HUDEP-2 (cell line): Measurements from ENCODE around the gene TNRC18.
"Not testable (repeated sequence)": the region's sequence is repeated elsewhere in the genome, so short reads cannot be mapped to it uniquely, and the experiment has no call there.

ENCODE experiments used
- DNase-seq, 76 experiments: peaks; one replicate each; lab custom pipeline; 2025; ENCODE audit not compliant: unreplicated experiment in 76 of 76; lab: John Stamatoyannopoulos, UW

TNRC18 gene

DNA sequence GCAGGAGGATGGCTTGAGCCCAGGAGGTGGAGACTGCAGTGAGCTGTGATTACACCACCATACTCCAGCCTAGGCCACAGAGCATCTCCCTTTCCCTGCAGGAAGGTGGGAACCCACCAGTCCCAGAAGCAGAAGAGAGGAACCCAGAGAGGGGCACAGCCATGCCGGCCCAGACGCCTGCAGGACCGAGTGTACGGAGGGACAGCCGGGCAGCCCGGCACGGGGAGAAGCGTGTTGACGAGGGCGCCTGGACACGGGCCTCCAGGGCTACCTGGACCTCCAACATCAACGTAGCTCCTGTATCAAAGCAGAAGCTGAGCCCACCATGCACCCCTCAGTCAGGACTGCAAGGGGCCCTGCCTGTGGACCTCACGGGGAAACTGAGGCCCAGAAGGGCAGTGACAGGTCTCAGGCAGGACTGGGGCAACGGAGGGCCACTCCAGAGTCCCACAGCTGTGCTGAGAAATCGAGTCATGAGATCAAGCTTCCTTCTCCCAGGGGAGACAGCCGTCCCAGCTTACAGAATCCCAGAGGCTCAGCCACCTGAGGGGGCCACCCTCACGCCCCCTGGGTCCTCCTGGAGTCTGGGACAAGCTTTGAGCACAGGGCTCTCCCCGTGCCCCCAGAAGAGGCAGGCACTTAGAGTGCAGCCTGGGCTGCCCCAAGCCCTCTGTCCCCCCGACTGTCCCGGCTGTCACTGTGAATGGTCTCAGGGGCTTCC, 43.1 kb downstream of the TNRC18 start:
- DNase-seq = no peak

DNA sequence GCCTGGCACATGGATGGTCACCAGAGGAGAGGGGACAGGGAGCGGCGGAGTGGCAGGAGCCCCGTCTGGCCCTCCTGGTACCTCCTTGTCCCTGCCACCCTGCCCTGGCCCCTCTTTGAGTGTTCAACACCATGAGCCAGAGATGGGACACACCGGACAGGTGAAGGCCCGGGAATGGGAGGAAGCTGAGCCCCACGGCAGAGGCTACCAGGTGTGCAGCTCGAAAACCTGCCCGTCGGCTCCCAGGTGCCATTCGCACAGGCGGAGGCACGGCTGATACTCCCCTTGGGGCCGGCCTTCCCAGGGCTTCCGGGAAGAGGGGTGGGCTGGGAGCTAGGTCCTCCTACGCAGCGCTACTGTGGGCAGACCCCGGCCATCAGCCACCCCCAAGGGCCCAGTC, 44.1 kb downstream of the TNRC18 start:
- DNase-seq = no peak

DNA sequence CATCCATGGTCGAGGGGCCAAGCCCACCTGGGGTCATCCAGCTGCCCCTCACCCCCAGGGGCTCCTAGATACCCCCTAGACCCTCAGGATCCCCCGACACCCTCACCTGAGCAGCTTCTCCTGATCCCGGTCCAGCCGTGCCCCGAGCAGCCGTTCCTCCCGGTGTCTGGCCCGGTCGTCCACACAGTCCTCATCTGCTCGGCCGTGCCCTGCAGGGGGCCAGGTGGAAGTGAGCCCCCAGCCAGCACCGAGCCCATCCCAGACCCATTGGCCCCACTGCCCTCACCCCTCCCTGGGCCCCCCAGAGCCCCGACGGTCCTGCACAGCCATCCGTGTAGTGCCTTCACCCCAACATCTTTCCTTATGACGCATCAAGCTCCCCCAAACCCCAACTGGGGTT, 45.8 kb downstream of the TNRC18 start:
- no peak for DNase-seq

DNA sequence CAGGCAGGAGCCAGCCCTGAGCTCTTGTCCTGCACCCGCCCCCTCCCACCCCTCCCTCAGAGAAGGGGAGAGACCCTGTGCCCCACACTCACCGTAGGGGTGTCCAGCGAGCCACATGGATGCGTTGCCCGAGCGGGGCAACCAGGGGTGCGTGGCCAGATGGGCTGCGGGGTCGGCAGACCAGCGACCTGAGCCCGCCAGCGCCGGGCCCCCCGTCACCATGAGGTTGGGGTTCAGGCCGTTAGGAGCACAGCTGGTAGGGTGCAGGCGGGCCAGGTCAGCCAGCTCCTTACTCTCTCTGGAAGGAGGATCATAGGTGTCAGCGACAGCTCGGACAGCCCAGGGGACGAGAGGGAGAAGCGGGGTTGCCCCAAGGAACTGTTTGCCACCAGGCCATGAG, 46.4 kb downstream of the TNRC18 start:
- no peak for DNase-seq

DNA sequence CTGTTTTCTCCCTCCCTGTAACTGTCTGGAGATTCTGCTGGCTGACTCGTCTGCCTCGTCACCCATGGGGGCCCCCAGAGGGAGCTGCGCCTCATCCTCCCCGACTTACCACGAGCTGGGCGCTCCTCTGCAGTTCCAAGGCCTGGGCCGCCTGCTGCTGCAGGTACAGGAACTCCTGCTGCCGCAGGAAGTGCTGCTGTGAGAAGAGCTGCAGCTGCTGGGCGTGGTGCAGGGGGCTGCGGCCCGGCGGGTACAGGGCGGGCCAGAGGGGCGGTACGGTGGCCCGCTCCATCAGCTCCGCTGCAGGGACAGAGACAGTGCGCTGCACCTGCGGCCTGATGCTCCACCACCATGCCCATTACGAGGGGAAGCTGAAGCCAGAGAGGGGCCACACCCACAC, 47.7 kb downstream of the TNRC18 start:
- DNase-seq = no peak

DNA sequence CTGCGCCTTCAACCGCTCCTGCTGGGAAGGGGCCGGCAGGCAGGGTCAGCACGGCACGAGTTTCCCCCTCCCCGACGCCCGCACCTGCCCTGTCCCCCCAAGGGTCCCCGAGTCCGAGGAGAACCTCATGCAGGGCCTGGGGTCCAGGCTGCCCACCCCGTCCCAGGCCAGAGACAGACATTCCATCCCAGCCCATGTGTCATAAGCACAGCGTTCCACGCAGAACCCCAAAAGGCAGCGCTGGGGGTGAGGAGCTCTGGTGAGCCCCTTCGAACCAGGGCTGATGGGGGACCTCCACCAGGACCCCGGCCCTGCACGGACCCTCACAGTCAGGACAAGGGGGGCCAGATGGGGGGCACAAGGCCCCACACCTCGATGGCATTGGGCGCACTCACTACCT, 49.2 kb downstream of the TNRC18 start:
- no peak for DNase-seq

DNA sequence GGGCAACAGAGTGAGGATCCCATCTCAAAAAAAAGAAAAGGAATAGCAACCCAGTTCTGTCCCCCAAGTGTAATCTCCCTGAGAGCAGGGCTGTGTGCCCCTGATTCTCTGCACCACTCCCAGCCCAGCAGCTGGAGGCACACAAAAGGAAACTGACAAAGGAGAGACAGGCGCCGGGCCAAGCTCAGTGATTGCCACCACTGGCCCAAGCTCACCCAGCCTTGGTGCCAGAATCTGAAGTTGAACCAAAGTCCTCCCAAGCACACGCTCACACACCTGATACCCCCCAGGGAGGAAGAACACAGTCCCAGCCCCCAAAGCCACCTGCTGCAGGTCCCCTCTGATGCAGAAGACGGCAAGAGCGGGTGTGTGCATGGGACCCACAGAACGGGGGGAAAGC, 50.3 kb downstream of the TNRC18 start:
- DNase-seq = no peak

DNA sequence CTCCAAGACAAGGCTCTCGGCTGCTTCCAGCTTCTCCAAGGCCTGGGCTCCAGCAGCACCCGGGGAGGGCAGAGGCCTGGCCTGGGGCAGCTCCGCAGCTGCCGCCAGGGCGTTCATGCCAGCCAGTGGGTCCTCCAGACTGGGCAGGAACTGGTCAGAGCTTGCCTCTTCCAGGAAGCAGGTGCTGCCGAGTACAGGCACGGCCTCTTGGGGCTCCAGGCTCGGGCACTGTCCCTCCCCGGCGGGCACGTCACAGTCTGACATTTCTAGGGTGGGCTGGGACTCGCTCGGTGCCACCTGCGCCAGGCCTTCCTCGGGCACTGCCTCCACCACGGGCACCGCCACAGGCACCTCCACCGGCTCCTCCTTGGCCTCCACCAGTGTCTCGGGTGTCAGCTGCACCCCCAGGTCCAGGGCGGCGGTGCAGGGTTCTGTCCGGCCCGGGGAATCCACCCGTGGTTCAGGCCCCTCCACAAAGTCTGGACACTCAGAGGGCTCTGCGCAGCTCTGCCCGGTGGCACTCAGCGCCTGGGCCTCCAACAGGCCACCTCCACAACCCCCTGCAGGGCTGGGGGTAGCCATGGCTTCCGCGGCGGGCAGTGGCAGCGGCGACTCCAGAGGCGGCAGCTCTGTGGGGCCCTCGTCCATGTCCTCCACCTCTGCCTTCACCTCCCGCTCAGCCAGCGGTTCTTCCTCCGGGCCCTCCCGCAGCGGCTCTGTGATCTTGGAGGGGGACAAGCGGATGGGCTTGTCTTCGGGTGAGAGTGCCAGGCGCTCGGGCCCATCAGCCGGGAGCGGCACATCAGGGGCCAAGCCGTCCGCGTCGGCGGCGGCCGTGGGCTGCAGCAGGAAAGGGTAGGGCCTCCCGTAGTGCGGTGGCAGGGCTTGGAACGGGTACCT, 52.9 kb downstream of the TNRC18 start:
- DNase-seq = no peak

DNA sequence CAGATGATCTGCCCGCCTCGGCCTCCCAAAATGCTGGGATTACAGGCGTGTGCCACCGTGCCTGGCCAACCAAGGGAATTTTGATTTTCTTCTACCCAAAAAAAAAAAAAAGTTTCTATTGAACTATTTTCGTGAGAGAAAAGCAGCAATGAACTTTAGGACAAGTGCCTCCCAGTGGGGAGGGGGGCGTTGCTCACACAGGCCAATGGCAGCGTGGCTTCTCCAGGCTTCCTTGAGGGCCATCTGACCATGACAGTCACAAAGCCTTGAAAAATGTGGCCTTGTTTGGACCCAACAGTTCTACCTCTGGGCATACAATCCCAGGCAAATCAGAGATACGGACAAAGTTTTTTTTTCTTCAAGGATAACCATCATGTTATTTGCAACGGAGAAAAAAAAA, 56.0 kb downstream of the TNRC18 start:
- no peak for DNase-seq

DNA sequence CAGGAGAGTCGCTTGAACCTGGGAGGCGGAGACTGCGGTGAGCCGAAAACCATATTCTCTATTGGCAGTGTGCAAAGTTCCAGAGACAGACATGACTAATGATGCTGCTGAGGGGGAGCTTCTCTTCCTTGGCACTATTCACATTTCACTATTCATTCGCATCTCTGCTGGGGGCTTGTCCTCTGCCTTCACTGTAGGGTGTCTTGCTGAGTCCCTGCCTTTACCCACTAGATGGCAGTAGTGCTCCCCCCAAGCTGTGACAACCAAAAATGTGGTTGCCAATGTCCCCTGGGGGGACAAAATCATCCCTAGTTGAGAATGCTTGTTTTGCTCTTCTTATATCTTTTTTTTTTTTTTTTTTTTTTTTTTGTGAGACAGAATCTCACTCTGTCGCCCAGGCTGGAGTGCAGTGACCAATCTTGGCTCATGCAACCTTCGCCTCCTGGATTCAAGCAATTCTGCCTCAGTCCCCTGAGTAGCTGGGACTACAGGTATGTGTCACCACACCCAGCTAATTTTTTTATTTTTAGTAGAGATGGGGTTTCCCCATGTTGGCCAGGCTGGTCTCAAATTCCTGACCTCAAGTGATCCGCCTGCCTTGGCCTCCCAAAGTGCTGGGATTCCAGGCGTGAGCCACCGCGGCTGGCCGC, 57.5 kb downstream of the TNRC18 start:
- DNase-seq = peak in 69 of 76 experiments; percentile 5 to 86 (median 49)

DNA sequence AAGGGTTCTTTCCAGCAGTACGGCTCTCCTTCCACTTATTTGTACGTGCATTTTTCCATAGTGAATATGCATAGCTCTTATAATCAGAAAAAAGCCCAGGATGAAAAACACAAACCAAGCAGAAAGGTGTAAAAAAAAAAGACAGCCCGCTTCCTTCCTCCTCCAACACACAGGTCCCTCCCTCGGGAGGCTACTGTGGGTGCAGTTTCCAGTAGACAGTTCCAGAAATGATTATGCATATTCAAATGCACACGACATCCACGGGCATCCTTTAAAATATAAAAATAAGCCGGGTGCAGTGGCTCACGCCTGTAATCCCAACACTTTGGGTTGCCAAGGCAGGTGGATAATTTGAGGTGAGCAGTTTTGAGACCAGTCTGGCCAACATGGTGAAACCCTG, 59.9 kb downstream of the TNRC18 start:
- no peak for DNase-seq

DNA sequence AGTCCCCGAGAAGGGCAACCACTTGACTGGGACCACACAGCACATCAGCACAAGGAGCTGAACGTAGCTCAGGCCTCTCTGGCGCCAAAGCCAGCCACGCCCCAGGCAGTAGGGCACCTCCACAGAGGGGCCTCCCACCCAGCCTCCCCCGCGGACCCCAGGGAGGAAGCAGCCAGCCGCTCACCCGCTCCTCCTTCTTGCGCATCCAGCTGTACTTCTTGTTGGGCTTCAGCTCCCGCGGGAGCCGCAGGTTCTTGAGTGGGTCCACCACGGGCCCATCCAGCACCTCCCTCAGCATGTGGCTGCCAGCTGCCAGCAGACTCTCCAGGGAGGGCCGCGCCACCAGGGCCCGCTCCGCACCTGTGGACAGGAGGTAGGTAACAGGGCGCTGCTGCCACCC, 61.2 kb downstream of the TNRC18 start:
- no peak for DNase-seq

DNA sequence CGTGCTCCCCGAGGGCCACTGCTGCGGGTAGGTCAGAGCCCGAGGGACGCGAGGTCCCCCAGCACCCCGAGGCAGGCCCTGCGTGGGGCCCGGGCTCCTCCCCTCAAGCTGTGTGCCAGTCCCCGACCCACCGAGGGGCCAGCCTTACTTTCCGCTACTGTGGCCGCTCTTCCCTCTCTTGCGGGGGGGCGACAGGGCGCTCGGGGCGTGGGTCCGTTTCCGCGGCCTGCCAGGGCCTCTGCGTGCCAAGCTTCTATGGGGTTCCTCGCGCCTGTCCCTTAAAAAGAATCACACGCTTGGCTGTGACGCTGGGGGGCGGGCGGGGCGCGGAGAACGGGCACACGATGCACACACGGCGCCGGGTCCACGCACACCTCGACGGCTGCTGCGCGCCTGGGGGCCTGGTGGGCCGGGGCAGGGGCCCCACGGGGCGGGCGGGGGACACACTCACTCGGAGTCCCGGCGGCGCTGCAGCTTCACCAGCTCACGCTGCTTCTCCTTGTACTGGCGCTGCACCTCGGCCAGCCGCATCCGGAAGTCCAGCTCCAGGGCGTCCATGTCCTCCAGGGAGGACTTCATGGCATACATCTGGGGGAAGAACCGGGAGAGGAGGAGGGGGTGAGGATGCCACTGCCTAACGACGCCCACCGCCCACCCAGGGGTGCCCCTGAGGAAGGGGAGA, 62.0 kb downstream of the TNRC18 start:
- no peak for DNase-seq

DNA sequence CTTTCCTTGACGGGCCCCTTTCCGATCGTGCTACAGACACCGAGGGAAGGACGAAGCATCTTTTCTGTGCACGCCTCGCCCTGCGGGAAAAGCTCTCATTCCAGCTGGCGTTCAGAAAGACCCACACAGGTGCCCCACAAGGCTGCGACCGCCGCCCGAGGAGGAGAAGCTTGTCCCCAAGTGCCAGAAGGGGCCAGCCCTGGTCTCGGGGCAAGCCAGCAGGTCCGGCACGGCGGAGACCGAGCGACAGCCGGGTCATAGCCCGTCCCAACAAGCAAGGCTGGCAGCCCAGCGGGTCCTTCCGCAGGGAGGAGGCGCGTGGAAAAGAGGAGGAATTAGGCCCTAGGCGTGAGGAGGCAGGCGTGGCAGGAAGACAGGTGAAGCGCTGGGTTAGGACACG, 62.7 kb downstream of the TNRC18 start:
- no peak for DNase-seq

DNA sequence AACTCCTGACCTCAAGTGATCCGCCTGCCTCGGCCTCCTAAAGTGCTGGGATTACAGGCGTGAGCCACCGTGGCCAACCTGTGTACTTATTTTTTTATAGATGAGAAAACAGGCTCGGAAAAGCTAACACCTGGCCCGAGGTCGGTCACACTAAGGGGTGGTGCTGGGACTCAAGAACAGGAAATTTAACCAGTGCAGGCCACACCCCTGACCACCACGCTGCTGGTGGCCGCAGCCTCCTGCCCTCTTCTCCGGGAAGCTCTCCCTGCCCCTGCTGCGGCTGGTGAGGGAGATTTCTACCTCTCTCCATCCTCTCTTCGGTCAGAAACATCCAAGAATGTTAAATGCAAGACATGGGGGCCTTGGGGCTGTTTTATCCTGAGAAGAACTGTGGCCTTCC, 63.2 kb downstream of the TNRC18 start:
- DNase-seq = no peak

DNA sequence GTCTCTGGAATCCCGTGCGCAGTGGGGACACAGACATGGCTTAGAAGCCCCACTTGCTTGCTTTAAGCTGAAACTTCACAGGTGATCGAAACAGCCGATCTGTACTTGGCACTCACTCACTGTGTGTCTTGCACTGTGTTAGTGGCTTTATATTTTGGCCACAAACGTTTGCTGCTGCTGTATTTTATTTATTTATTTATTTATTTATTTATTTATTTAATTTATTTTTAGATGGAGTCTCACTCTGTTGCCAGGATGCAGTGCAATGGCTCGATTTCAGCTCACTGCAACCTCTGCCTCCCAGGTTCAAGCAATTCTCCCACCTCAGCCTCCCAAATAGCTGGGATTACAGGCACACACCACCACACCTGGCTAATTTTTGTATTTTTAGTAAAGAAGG, 63.6 kb downstream of the TNRC18 start:
- not testable (repeated sequence) for DNase-seq

DNA sequence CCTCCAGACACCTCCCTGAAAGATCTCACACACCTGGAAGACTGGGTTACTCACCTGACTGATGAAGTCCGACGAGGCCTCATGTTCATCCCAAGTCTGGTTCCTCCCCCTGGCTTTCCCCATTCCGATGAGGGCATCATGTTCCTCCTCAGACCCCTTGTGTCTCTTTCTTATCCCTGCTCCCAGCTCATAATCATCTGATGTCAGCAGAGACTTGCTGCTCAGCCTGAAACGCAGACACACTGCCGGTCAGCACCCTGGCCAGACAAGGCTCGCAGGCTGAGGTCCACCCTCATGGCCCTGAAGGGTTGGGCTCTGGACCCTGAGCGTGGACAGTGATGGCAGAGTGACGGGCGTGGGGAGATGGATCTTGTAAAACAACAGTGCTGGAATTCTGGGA, 64.3 kb downstream of the TNRC18 start:
- DNase-seq = no peak

DNA sequence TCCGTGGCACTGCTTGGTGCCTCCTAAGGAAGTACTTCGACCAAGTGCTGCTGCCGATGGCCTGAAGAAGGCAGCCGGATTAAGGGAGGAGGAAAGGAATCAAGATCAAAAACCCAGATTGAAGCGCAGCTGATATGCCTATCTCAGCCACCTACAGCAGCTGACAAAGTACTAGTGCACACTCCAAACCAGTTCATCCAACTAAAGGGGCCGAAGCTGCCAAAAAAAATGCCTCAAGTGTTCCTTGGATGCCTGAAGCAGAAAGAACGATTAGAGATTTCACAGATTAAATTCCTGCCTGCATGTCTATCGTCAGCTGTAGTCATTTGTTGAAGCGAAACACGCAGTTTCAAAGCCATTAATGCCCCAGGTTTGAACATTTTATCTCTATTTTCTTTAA, 65.7 kb downstream of the TNRC18 start:
- no peak for DNase-seq

DNA sequence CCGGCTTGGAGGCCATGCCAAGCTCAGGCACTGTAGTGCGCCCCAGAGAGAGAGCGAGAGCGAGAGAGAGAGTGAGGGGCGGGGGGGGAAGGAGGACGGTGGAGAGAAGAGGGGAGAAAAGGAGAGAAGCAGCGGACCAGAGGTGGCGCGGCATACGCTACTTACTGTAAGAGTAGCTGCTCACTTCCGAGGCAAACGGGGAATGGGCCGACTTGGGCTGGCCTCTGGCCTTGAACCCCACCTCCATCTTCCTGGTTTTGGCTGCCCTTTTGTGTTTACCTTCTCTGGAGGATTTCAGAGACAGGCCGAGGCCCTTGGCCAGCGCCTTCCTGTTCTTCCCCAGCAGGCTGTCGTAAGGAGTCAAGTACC, 66.9 kb downstream of the TNRC18 start:
- DNase-seq = no peak

DNA sequence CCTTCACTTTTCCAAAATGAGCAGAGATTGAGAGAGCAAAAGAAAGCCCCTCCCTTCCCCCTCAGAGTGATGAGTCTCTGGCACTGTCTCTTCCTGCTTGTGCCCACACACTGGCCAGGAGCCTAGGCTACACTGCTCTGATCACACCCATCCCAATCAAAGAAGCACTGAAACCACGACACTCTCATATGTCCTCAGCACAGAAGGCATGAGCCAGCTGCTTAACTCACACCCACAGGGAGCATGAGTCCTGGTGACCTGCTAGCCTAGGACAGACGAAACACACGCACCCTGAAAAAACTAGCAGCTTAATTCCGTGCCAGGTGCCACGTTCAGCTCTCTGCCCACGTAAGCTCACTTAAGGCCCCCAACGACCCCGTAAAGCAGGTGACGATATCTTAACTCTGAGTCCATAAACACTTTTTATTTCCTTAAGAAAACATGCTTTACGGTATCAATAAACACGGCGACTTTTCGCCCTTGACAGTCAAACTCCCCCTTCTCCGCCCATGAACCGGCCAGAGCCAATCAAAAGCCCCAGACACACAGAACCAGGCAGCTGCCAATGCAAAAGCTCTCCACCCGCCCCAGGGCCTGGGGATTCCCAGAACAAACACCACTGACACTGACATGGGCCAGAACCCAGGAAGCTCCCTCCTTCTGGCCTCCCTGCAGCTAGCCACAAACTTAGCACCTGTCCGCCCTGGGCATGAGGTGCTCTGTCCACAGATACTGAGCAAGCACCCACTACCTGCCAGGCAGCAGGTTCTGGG, 69.0 kb downstream of the TNRC18 start:
- DNase-seq = peak in 2 of 76 experiments; percentile 3 to 7
